Kidney tubule cell (primary cell): Measurements from ENCODE around the gene GNAT2.

Experiments used
- DNase-seq: peaks from one replicate; pipeline ENCODE4 v3.0.0-alpha.2; 2018; ENCODE audit warnings: low spot score

GNAT2 gene

GRCh38 chr1:109641861-109642260 lies 22.4 kb upstream of the GNAT2 start:
- DNase-seq = no peak

- DNase-seq = no peak
Observed at GRCh38 chr1:109641078-109641740, 21.8 kb upstream of the GNAT2 start.

- peak; percentile 70 for DNase-seq
Observed at GRCh38 chr1:109640285-109640865, 21.0 kb upstream of the GNAT2 start.

- DNase-seq = no peak
Observed at GRCh38 chr1:109639841-109640184, 20.4 kb upstream of the GNAT2 start.

- no peak for DNase-seq
Observed at GRCh38 chr1:109639063-109639840, 19.8 kb upstream of the GNAT2 start.

GRCh38 chr1:109637446-109637845 lies 18.0 kb upstream of the GNAT2 start:
- DNase-seq = no peak

- DNase-seq = no peak
Observed at GRCh38 chr1:109636201-109636952, 17.0 kb upstream of the GNAT2 start.

- no peak for DNase-seq
Observed at GRCh38 chr1:109635862-109636200, 16.4 kb upstream of the GNAT2 start.

- no peak for DNase-seq
Observed at GRCh38 chr1:109634771-109635750, 15.6 kb upstream of the GNAT2 start.

GRCh38 chr1:109634292-109634691 lies 14.9 kb upstream of the GNAT2 start:
- no peak for DNase-seq

- DNase-seq = no peak
Observed at GRCh38 chr1:109632671-109633346, 13.4 kb upstream of the GNAT2 start.

- no peak for DNase-seq
Observed at GRCh38 chr1:109631513-109632505, 12.4 kb upstream of the GNAT2 start.

- no peak for DNase-seq
Observed at GRCh38 chr1:109630898-109631512, 11.6 kb upstream of the GNAT2 start.

GRCh38 chr1:109630081-109630897 lies 10.9 kb upstream of the GNAT2 start:
- no peak for DNase-seq

GRCh38 chr1:109629372-109630030 lies 10.1 kb upstream of the GNAT2 start:
- no peak for DNase-seq

GRCh38 chr1:109628540-109629321 lies 9.3 kb upstream of the GNAT2 start:
- DNase-seq = peak; percentile 97
